ENCODE data around the gene PNO1.
"Not testable (repeated sequence)": the region's sequence is repeated elsewhere in the genome, so short reads cannot be mapped to it uniquely, and the experiment has no call there.

PNO1 gene

GRCh38 chr2:68157402-68158133, at the start of gene PNO1:
PNO1 (plus strand) TSS chr2:68157888; CDS start chr2:68157935, 47 bp downstream.
- Histone ChIP-seq H3K27ac (peak within 1 kb of the TSS; percentile 99), H3K27me3 (replicated peaks) (no peaks in the 10 kb centered on the region), H3K4me3 (ENCODE audit: low read depth, low read length) (peak within 1 kb of the TSS; percentile 98), H3K36me3 (replicated peaks) (peaks cover 16% of the 10 kb centered on the region)
- in situ Hi-C loops (cut with HindIII; ENCODE audit: low pct_ligation_motif_present, low sequenced_read_pairs), result no loop called here
- TF ChIP-seq CTCF (IDR thresholded peaks at IDR 0.05; ENCODE audit: low read depth, low read length, missing control alignments), result peak; percentile 11
- peak; percentile 91 for DNase-seq

GRCh38 chr2:68108120-68108519, 49.6 kb upstream of the PNO1 start:
- in situ Hi-C loops (cut with HindIII; ENCODE audit: low pct_ligation_motif_present, low sequenced_read_pairs), result no loop called here
- H3K27me3 ChIP-seq (replicated peaks), result no peaks in the 10 kb centered on the region
- H3K4me3 ChIP-seq (ENCODE audit: low read depth, low read length), result no peak overlapping the region
- no peak for TF ChIP-seq CTCF (IDR thresholded peaks at IDR 0.05; ENCODE audit: low read depth, low read length, missing control alignments)
- H3K27ac ChIP-seq, result no peak overlapping the region
- DNase-seq, result no peak
- no peaks in the 10 kb centered on the region for H3K36me3 ChIP-seq (replicated peaks)

GRCh38 chr2:68110102-68110501, 47.6 kb upstream of the PNO1 start:
- no peak for TF ChIP-seq CTCF (IDR thresholded peaks at IDR 0.05; ENCODE audit: low read depth, low read length, missing control alignments)
- H3K4me3 ChIP-seq (ENCODE audit: low read depth, low read length), result no peak overlapping the region
- H3K27ac ChIP-seq, result no peak overlapping the region
- DNase-seq, result no peak
- in situ Hi-C loops (cut with HindIII; ENCODE audit: low pct_ligation_motif_present, low sequenced_read_pairs), result no loop called here
- H3K27me3 ChIP-seq (replicated peaks), result no peaks in the 10 kb centered on the region
- no peaks in the 10 kb centered on the region for H3K36me3 ChIP-seq (replicated peaks)

DNA sequence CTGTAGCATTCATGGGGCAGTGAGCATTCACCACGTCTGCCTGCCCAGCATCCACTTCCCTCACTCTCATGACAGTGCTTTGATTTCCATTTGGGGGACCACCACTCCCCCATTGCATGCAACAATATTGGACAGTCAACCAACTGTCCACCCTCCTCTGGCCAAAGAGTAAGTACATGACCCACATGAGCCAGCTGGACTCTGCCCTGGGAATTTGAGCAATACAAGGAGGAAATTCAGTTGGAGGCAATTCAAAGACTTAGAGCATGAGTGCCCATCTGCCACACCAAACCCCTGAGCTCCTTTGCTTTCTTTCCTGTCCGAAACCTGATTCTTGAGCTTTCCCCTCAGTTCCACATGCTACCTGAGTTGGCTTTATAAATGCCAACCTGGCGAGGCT, 41.7 kb upstream of the PNO1 start:
- in situ Hi-C loops (cut with HindIII; ENCODE audit: low pct_ligation_motif_present, low sequenced_read_pairs), result no loop called here
- Histone ChIP-seq H3K4me3 (ENCODE audit: low read depth, low read length) (no peak overlapping the region), H3K27me3 (replicated peaks) (no peaks in the 10 kb centered on the region), H3K27ac (no peak overlapping the region), H3K36me3 (replicated peaks) (no peaks in the 10 kb centered on the region)
- TF ChIP-seq CTCF (IDR thresholded peaks at IDR 0.05; ENCODE audit: low read depth, low read length, missing control alignments), result no peak
- DNase-seq, result no peak

GRCh38 chr2:68117922-68118321, 39.8 kb upstream of the PNO1 start:
- DNase-seq; H3K4me3 ChIP-seq (ENCODE audit: low read depth, low read length); H3K36me3 ChIP-seq (replicated peaks); H3K27me3 ChIP-seq (replicated peaks); H3K27ac ChIP-seq; in situ Hi-C loops (cut with HindIII; ENCODE audit: low pct_ligation_motif_present, low sequenced_read_pairs): not testable (repeated sequence)

- H3K36me3 ChIP-seq (replicated peaks), result no peaks in the 10 kb centered on the region
- in situ Hi-C loops (cut with HindIII; ENCODE audit: low pct_ligation_motif_present, low sequenced_read_pairs), result no loop called here
- no peak overlapping the region for H3K4me3 ChIP-seq (ENCODE audit: low read depth, low read length)
- no peak overlapping the region for H3K27ac ChIP-seq
- DNase-seq, result no peak
- no peak for TF ChIP-seq CTCF (IDR thresholded peaks at IDR 0.05; ENCODE audit: low read depth, low read length, missing control alignments)
- H3K27me3 ChIP-seq (replicated peaks), result no peaks in the 10 kb centered on the region
Observed at GRCh38 chr2:68118816-68119215, 38.9 kb upstream of the PNO1 start.

Data from brain microvascular endothelial cell (primary cell).